ENCODE measurements around the gene UPF1.

DNA sequence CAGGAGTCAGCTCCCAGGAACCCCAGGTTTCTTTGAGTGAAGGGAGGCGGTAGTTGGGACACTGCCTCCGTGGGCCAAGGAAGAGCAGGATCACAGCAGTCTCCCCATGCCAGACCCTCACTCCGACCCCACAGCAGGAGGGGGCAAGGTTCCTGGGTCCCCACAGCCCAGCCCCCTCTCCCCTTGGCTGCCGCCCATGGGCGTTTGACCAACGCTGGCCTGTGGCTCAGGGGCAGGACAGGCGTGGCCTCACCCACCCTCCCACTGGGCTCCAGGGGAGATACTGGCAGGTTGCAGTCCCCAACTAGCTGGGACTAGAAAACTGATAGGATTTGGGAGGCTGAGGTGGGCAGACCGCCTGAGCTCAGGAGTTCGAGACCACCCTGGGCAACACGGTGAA, 78.3 kb downstream of the UPF1 start:
- TF ChIP-seq YY1 (IDR thresholded peaks at IDR 0.05; ENCODE audit: insufficient read depth, insufficient read length): no peak
- TF ChIP-seq ZNF274 (IDR thresholded peaks at IDR 0.05; ENCODE audit: low read depth, low read length): no peak
- TF ChIP-seq SUZ12 (IDR thresholded peaks at IDR 0.05; ENCODE audit: extremely low read depth, insufficient read depth, insufficient read length): no peak

Measured in NT2/D1 (cell line).